Panc1 (cell line): ENCODE data around the gene CDH13.

ENCODE experiments used
- POLR2AphosphoS5 ChIP-seq: IDR thresholded peaks from 2 replicates; pipeline ENCODE4 v1.6.1; 2012; ENCODE audit warnings: mild to moderate bottlenecking, low read depth, low read length, moderate library complexity
- TF ChIP-seq, protein P1 (sequence below): fragments of 450-650 bp; IDR thresholded peaks from 2 replicates; pipeline ENCODE4 v1.5.1; 2017; ENCODE audit warnings: mild to moderate bottlenecking

- TF ChIP-seq, protein P1, sequence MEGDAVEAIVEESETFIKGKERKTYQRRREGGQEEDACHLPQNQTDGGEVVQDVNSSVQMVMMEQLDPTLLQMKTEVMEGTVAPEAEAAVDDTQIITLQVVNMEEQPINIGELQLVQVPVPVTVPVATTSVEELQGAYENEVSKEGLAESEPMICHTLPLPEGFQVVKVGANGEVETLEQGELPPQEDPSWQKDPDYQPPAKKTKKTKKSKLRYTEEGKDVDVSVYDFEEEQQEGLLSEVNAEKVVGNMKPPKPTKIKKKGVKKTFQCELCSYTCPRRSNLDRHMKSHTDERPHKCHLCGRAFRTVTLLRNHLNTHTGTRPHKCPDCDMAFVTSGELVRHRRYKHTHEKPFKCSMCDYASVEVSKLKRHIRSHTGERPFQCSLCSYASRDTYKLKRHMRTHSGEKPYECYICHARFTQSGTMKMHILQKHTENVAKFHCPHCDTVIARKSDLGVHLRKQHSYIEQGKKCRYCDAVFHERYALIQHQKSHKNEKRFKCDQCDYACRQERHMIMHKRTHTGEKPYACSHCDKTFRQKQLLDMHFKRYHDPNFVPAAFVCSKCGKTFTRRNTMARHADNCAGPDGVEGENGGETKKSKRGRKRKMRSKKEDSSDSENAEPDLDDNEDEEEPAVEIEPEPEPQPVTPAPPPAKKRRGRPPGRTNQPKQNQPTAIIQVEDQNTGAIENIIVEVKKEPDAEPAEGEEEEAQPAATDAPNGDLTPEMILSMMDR: no peak
- no peak for TF ChIP-seq POLR2AphosphoS5
Measured at GRCh38 chr16:83147244-83147643, 520.5 kb downstream of the CDH13 start.
